Activated CD4-positive, alpha-beta memory T cell treated with anti-CD3 and anti-CD28 coated beads, Interleukin-2, amount 10 ng/mL, durations not matched to agents 7 days and 5 days (primary cell): ENCODE results near the gene MS4A7. TPM values are rescaled to one million over a fixed set of nuclear protein-coding genes. Genes with fewer than 3 reads are reported as not detected.
A peak's percentile ranks its signal among the peaks of the same experiment; 100 is the strongest.

ENCODE experiments used
- CTCF ChIA-PET: fragments of 350-600 bp; sonication (Branson Sonifier 250); formaldehyde crosslinking; loops from one replicate; lab custom pipeline; 2021; ENCODE audit warnings: antibody characterized with exemption, inconsistent platforms; lab: Charles Lee
- POLR2A ChIA-PET: fragments of 350-600 bp; sonication (Branson Sonifier 250); formaldehyde crosslinking; loops from one replicate; lab custom pipeline; 2021; ENCODE audit warnings: antibody characterized with exemption; lab: Charles Lee
- DNase-seq: peaks from one replicate; pipeline ENCODE4 v3.0.0-alpha.2; 2020
- H3K27ac Mint-ChIP-seq: one replicate; pipeline ENCODE4 v1.8.0; 2021; ENCODE audit warnings: mild to moderate bottlenecking, mixed read lengths
- H3K27me3 Mint-ChIP-seq: one replicate; pipeline ENCODE4 v1.8.0; 2021; ENCODE audit warnings: mixed read lengths
- H3K36me3 Mint-ChIP-seq: one replicate; pipeline ENCODE4 v1.8.0; 2021; ENCODE audit warnings: low read depth, mixed read lengths
- H3K4me1 Mint-ChIP-seq: one replicate; pipeline ENCODE4 v1.8.0; 2021; ENCODE audit warnings: mixed read lengths
- H3K4me3 Mint-ChIP-seq: one replicate; pipeline ENCODE4 v1.8.0; 2021; ENCODE audit warnings: mild to moderate bottlenecking, mixed read lengths
- H3K9me3 Mint-ChIP-seq: one replicate; pipeline ENCODE4 v1.8.0; 2021; ENCODE audit warnings: mixed read lengths
- total RNA-seq, 2 experiments: library from RNA; stranded (reverse); gene quantifications; one replicate each; pipeline ENCODE4 v1.2.3, GENCODE V29; 2021

MS4A7 gene
- not detected for total RNA-seq

GRCh38 chr11:60378354-60378753 is at the start of gene MS4A7:
MS4A7 (plus strand) TSS chr11:60378532; CDS start chr11:60383142, 4,610 bp downstream.
- no peaks in the 10 kb centered on the region for H3K36me3 Mint-ChIP-seq
- CTCF ChIA-PET, result interaction anchor here (0.8 kb wide), 1 partner anchor 45 kb away, joined by 3 read pairs; no protein-coding TSS in a partner anchor
- no peak within 1 kb of the TSS for H3K4me3 Mint-ChIP-seq
- H3K9me3 Mint-ChIP-seq, result no peaks in the 10 kb centered on the region
- peaks cover 5% of the 10 kb centered on the region for H3K4me1 Mint-ChIP-seq
- peaks cover 8% of the 10 kb centered on the region for H3K27me3 Mint-ChIP-seq
- no peak for DNase-seq
- POLR2A ChIA-PET, result no interaction called here
- no peak within 1 kb of the TSS for H3K27ac Mint-ChIP-seq

- Mint-ChIP-seq H3K4me3 (no peak overlapping the region), H3K27ac (no peak overlapping the region), H3K27me3 (peaks cover 15% of the 10 kb centered on the region), H3K4me1 (peaks cover under 1% of the 10 kb centered on the region), H3K9me3 (no peaks in the 10 kb centered on the region), H3K36me3 (no peaks in the 10 kb centered on the region)
- ChIA-PET POLR2A (no interaction called here), CTCF (interaction anchor here (1.3 to 1.9 kb wide), 4 partner anchors 14 to 153 kb away, joined by 3 to 6 read pairs (median 4); partner anchors contain the start of gene MS4A7)
- DNase-seq, result no peak
These were observed 45.5 kb upstream of the MS4A7 start for GRCh38 chr11:60332846-60333245.

- DNase-seq, result peak; percentile 62
- Mint-ChIP-seq H3K27ac (no peak overlapping the region), H3K4me3 (no peak overlapping the region), H3K27me3 (peaks cover 21% of the 10 kb centered on the region), H3K9me3 (no peaks in the 10 kb centered on the region), H3K4me1 (peaks cover 4% of the 10 kb centered on the region), H3K36me3 (no peaks in the 10 kb centered on the region)
- POLR2A ChIA-PET, result no interaction called here
- CTCF ChIA-PET, result interaction anchor here (0.7 to 1.9 kb wide), 7 partner anchors 10 to 283 kb away, joined by 3 to 6 read pairs (median 3); partner anchors contain the start of gene MS4A7
These were observed 44.2 kb upstream of the MS4A7 start for GRCh38 chr11:60334005-60334620.

- ChIA-PET POLR2A (no interaction called here), CTCF (interaction anchor here (2.0 kb wide), 1 partner anchor 8 kb away, joined by 10 read pairs; no protein-coding TSS in a partner anchor)
- Mint-ChIP-seq H3K4me3 (no peak overlapping the region), H3K27ac (no peak overlapping the region), H3K36me3 (no peaks in the 10 kb centered on the region), H3K9me3 (no peaks in the 10 kb centered on the region), H3K27me3 (peaks cover 33% of the 10 kb centered on the region), H3K4me1 (peaks cover 4% of the 10 kb centered on the region)
- no peak for DNase-seq
These were observed 41.5 kb upstream of the MS4A7 start for GRCh38 chr11:60336767-60337391.

- POLR2A ChIA-PET, result no interaction called here
These were observed 40.3 kb upstream of the MS4A7 start for GRCh38 chr11:60338053-60338452.

GRCh38 chr11:60339356-60339755 is 39.0 kb upstream of the MS4A7 start:
- Mint-ChIP-seq H3K27me3 (peaks cover 25% of the 10 kb centered on the region), H3K36me3 (no peaks in the 10 kb centered on the region), H3K27ac (no peak overlapping the region), H3K4me3 (no peak overlapping the region), H3K9me3 (no peaks in the 10 kb centered on the region), H3K4me1 (peaks cover 4% of the 10 kb centered on the region)
- CTCF ChIA-PET, result no interaction called here
- POLR2A ChIA-PET, result no interaction called here
- no peak for DNase-seq

More at GRCh38 chr11:60338053-60338452, 40.3 kb upstream of the MS4A7 start:
- DNase-seq, result no peak
- Mint-ChIP-seq H3K27ac (no peak overlapping the region), H3K4me3 (no peak overlapping the region), H3K4me1 (peaks cover 4% of the 10 kb centered on the region), H3K27me3 (peaks cover 30% of the 10 kb centered on the region), H3K36me3 (no peaks in the 10 kb centered on the region), H3K9me3 (no peaks in the 10 kb centered on the region)
- CTCF ChIA-PET, result no interaction called here

GRCh38 chr11:60343094-60343704 is 35.1 kb upstream of the MS4A7 start:
- ChIA-PET POLR2A (no interaction called here), CTCF (interaction anchor here (0.8 to 1.4 kb wide), 4 partner anchors 9 to 274 kb away, joined by 3 to 7 read pairs (median 6); no protein-coding TSS in a partner anchor)
- peaks cover under 1% of the 10 kb centered on the region for H3K4me1 Mint-ChIP-seq
- H3K9me3 Mint-ChIP-seq, result no peaks in the 10 kb centered on the region
- H3K36me3 Mint-ChIP-seq, result no peaks in the 10 kb centered on the region
- peaks cover 20% of the 10 kb centered on the region for H3K27me3 Mint-ChIP-seq
- no peak overlapping the region for H3K27ac Mint-ChIP-seq
- no peak for DNase-seq
- H3K4me3 Mint-ChIP-seq, result no peak overlapping the region

- CTCF ChIA-PET, result interaction anchor here (1.1 to 2.1 kb wide), 5 partner anchors 8 to 139 kb away, joined by 3 to 10 read pairs (median 6); no protein-coding TSS in a partner anchor
- Mint-ChIP-seq H3K27ac (no peak overlapping the region), H3K4me3 (no peak overlapping the region), H3K36me3 (no peaks in the 10 kb centered on the region), H3K9me3 (no peaks in the 10 kb centered on the region), H3K27me3 (peaks cover 20% of the 10 kb centered on the region), H3K4me1 (no peaks in the 10 kb centered on the region)
- POLR2A ChIA-PET, result no interaction called here
- no peak for DNase-seq
These were observed 34.2 kb upstream of the MS4A7 start for GRCh38 chr11:60344146-60344545.

- POLR2A ChIA-PET, result no interaction called here
- Mint-ChIP-seq H3K27ac (no peak overlapping the region), H3K4me1 (no peaks in the 10 kb centered on the region), H3K36me3 (no peaks in the 10 kb centered on the region), H3K4me3 (no peak overlapping the region), H3K9me3 (no peaks in the 10 kb centered on the region), H3K27me3 (peaks cover 15% of the 10 kb centered on the region)
- DNase-seq, result no peak
- CTCF ChIA-PET, result interaction anchor here (0.9 to 2.1 kb wide), 6 partner anchors 9 to 52 kb away, joined by 3 to 10 read pairs (median 4); no protein-coding TSS in a partner anchor
These were observed 32.8 kb upstream of the MS4A7 start for GRCh38 chr11:60345489-60345888.

- no peak overlapping the region for H3K27ac Mint-ChIP-seq
- H3K9me3 Mint-ChIP-seq, result no peaks in the 10 kb centered on the region
- peaks cover 8% of the 10 kb centered on the region for H3K27me3 Mint-ChIP-seq
- no peaks in the 10 kb centered on the region for H3K4me1 Mint-ChIP-seq
- H3K36me3 Mint-ChIP-seq, result no peaks in the 10 kb centered on the region
- no peak for DNase-seq
- no peak overlapping the region for H3K4me3 Mint-ChIP-seq
- POLR2A ChIA-PET, result no interaction called here
- CTCF ChIA-PET, result no interaction called here
These were observed 31.1 kb upstream of the MS4A7 start for GRCh38 chr11:60347084-60347797.

GRCh38 chr11:60348116-60348515 is 30.2 kb upstream of the MS4A7 start:
- Mint-ChIP-seq H3K9me3 (no peaks in the 10 kb centered on the region), H3K27me3 (peaks cover 12% of the 10 kb centered on the region), H3K4me1 (no peaks in the 10 kb centered on the region), H3K27ac (no peak overlapping the region), H3K36me3 (no peaks in the 10 kb centered on the region), H3K4me3 (no peak overlapping the region)
- DNase-seq, result no peak
- CTCF ChIA-PET, result interaction anchor here (0.7 kb wide), 1 partner anchor 271 kb away, joined by 3 read pairs; no protein-coding TSS in a partner anchor
- POLR2A ChIA-PET, result no interaction called here

GRCh38 chr11:60349990-60350389 is 28.3 kb upstream of the MS4A7 start:
- POLR2A ChIA-PET, result no interaction called here
- CTCF ChIA-PET, result interaction anchor here (0.8 kb wide), 1 partner anchor 13 kb away, joined by 3 read pairs; no protein-coding TSS in a partner anchor
- no peaks in the 10 kb centered on the region for H3K9me3 Mint-ChIP-seq

More at GRCh38 chr11:60349990-60350389, 28.3 kb upstream of the MS4A7 start:
- no peak overlapping the region for H3K4me3 Mint-ChIP-seq
- H3K4me1 Mint-ChIP-seq, result no peaks in the 10 kb centered on the region
- H3K36me3 Mint-ChIP-seq, result no peaks in the 10 kb centered on the region
- H3K27me3 Mint-ChIP-seq, result peaks cover 12% of the 10 kb centered on the region
- H3K27ac Mint-ChIP-seq, result no peak overlapping the region
- DNase-seq, result no peak
